HepG2 (cell line): ENCODE data around the gene MMP25. TPM values are rescaled to one million over a fixed set of nuclear protein-coding genes. Genes with fewer than 3 reads are reported as not detected.

ENCODE experiments used
- NFATC3 ChIP-seq: sonication (generic); formaldehyde crosslinking; IDR thresholded peaks from 2 replicates; pipeline ENCODE4 v1.5.1; 2020; ENCODE audit warnings: mild to moderate bottlenecking, missing genetic modification reagents
- POLR2AphosphoS5 ChIP-seq: IDR thresholded peaks from 2 replicates; pipeline ENCODE4 v1.6.1; 2012; ENCODE audit warnings: low read depth, low read length
- ZMYM3 ChIP-seq: sonication (generic); formaldehyde crosslinking; IDR thresholded peaks from 2 replicates; pipeline ENCODE4 v1.5.1; 2020; ENCODE audit warnings: mild to moderate bottlenecking, missing genetic modification reagents
- ZNF337 ChIP-seq: sonication (generic); formaldehyde crosslinking; IDR thresholded peaks from 2 replicates; pipeline ENCODE4 v1.5.1; 2020; ENCODE audit warnings: missing genetic modification reagents, low read depth, mild to moderate bottlenecking, borderline replicate concordance
- ZNF350 ChIP-seq: sonication (generic); formaldehyde crosslinking; IDR thresholded peaks from 2 replicates; pipeline ENCODE4 v1.4.0; 2020; ENCODE audit warnings: mild to moderate bottlenecking, low read depth, missing genetic modification reagents, borderline replicate concordance
- ZNF567 ChIP-seq: sonication (generic); formaldehyde crosslinking; IDR thresholded peaks from 2 replicates; pipeline ENCODE4 v1.8.1; 2023; ENCODE audit warnings: mild to moderate bottlenecking, missing genetic modification reagents, borderline replicate concordance
- polyA plus RNA-seq, 8 experiments: library from polyadenylated mRNA; depleted of rRNA in 3 of 8; stranded (reverse) in 7 of 8; unstranded in 1 of 8; fragments of >200 nt; fragmentation: Illumina TruSeq in 4 of 8; extraction: Trizol in 4 of 8; gene quantifications; 2 replicates each; pipeline versions ENCODE4 v1.2.1 to v1.2.3, GENCODE V29; 2011 to 2016; ENCODE audit warnings: low read depth in 4 of 8, missing spikeins in 1 of 8, mixed read lengths in 1 of 8; ENCODE audit not compliant: insufficient read depth in 1 of 8
- total RNA-seq, 5 experiments: library from RNA; depleted of rRNA; stranded (reverse); fragments of >200 nt; fragmentation: Illumina TruSeq; extraction: Trizol; gene quantifications; 2 replicates each; pipeline ENCODE4 v1.2.3, GENCODE V29; 2016; ENCODE audit warnings: low read depth in 1 of 5
- TF ChIP-seq, protein P1 (sequence below): sonication (generic); formaldehyde crosslinking; IDR thresholded peaks from 2 replicates; pipeline ENCODE4 v1.4.0; 2020; ENCODE audit warnings: missing genetic modification reagents
- TF ChIP-seq, protein P2 (sequence below): sonication (generic); formaldehyde crosslinking; IDR thresholded peaks from 2 replicates; pipeline ENCODE4 v1.9.0; 2021; ENCODE audit warnings: missing genetic modification reagents, mild to moderate bottlenecking, borderline replicate concordance
- TF ChIP-seq, protein P3 (sequence below): sonication (generic); formaldehyde crosslinking; IDR thresholded peaks from 2 replicates; pipeline ENCODE4 v1.4.0; 2020; ENCODE audit warnings: missing genetic modification reagents
- TF ChIP-seq, protein P4 (sequence below): sonication (generic); formaldehyde crosslinking; IDR thresholded peaks from one replicate; pipeline ENCODE4 v1.5.1; 2020; ENCODE audit warnings: mild to moderate bottlenecking, missing genetic modification reagents; ENCODE audit errors: not compliant biosample characterization

The MMP25 gene
- total and polyA plus RNA-seq, 2 of the 13 experiments (the other 11 are each of a cell fraction or from before 2014, with no cell fraction given) = 0.04 to 0.08 TPM

DNA sequence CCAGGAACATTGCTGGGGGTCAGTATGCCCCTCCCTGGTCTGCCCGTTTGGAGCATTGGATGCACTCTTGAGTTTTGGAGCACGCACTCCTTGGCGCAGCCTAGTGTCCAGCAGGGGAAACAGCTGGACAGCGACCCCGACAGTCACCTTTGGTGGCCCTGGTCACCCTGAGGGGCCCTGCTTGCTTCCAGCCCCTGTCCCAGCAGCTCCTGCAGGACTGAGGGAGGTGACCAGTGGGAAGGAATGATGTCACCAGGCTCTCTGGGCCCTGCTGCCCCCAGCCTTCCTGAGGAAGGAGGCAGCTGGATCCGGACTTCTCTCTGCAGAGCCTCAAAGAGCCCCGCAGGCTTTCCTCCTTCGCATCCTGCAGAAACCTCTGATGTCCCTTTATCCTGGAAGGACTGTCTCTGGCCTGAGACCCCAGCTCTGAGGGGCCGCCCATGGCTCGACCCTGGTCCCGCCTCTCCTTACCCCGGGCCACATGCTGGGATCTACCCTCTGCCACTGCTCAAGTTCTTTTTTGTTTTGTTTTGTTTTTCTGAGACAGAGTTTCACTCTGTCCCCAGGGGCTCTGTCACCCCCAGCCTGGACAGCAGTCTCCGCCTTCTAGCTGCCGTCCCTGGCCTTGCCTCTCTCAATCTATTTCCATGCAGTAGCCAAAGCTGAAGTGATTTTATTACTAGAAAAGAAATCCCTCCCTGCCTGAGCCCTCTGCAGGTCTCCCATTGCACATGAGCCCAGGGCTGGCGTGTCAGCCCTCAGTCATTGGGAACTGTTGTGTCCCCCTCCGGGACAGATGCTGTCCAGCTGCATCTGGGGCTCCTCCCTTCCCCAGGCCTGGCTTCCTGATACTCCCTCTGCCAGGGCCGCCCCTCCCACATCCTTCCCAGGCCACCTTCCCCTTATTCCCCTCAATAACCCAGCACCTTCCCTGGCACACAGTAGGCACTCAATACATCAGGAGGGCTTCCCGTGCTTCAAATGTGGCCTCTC, 41.2 kb downstream of the MMP25 start (continued):
- TF ChIP-seq, protein P1, sequence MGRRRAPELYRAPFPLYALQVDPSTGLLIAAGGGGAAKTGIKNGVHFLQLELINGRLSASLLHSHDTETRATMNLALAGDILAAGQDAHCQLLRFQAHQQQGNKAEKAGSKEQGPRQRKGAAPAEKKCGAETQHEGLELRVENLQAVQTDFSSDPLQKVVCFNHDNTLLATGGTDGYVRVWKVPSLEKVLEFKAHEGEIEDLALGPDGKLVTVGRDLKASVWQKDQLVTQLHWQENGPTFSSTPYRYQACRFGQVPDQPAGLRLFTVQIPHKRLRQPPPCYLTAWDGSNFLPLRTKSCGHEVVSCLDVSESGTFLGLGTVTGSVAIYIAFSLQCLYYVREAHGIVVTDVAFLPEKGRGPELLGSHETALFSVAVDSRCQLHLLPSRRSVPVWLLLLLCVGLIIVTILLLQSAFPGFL (CRISPR knock-in tag) = no peak
- TF ChIP-seq ZNF337 (CRISPR knock-in tag) = no peak
- TF ChIP-seq, protein P2, sequence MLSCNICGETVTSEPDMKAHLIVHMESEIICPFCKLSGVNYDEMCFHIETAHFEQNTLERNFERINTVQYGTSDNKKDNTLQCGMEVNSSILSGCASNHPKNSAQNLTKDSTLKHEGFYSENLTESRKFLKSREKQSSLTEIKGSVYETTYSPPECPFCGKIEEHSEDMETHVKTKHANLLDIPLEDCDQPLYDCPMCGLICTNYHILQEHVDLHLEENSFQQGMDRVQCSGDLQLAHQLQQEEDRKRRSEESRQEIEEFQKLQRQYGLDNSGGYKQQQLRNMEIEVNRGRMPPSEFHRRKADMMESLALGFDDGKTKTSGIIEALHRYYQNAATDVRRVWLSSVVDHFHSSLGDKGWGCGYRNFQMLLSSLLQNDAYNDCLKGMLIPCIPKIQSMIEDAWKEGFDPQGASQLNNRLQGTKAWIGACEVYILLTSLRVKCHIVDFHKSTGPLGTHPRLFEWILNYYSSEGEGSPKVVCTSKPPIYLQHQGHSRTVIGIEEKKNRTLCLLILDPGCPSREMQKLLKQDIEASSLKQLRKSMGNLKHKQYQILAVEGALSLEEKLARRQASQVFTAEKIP = no peak
- no peak for TF ChIP-seq ZNF350 (CRISPR knock-in tag)
- TF ChIP-seq ZNF567 (CRISPR knock-in tag) = no peak; the same call in 1 of the 2 replicates
- TF ChIP-seq, protein P3, sequence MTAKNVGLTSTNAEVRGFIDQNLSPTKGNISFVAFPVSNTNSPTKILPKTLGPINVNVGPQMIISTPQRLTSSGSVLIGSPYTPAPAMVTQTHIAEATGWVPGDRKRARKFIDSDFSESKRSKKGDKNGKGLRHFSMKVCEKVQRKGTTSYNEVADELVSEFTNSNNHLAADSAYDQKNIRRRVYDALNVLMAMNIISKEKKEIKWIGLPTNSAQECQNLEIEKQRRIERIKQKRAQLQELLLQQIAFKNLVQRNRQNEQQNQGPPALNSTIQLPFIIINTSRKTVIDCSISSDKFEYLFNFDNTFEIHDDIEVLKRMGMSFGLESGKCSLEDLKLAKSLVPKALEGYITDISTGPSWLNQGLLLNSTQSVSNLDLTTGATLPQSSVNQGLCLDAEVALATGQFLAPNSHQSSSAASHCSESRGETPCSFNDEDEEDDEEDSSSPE (CRISPR knock-in tag) = no peak
- TF ChIP-seq NFATC3 (CRISPR knock-in tag) = no peak
- TF ChIP-seq ZMYM3 (CRISPR knock-in tag) = no peak
- TF ChIP-seq POLR2AphosphoS5 = no peak
- TF ChIP-seq, protein P4, sequence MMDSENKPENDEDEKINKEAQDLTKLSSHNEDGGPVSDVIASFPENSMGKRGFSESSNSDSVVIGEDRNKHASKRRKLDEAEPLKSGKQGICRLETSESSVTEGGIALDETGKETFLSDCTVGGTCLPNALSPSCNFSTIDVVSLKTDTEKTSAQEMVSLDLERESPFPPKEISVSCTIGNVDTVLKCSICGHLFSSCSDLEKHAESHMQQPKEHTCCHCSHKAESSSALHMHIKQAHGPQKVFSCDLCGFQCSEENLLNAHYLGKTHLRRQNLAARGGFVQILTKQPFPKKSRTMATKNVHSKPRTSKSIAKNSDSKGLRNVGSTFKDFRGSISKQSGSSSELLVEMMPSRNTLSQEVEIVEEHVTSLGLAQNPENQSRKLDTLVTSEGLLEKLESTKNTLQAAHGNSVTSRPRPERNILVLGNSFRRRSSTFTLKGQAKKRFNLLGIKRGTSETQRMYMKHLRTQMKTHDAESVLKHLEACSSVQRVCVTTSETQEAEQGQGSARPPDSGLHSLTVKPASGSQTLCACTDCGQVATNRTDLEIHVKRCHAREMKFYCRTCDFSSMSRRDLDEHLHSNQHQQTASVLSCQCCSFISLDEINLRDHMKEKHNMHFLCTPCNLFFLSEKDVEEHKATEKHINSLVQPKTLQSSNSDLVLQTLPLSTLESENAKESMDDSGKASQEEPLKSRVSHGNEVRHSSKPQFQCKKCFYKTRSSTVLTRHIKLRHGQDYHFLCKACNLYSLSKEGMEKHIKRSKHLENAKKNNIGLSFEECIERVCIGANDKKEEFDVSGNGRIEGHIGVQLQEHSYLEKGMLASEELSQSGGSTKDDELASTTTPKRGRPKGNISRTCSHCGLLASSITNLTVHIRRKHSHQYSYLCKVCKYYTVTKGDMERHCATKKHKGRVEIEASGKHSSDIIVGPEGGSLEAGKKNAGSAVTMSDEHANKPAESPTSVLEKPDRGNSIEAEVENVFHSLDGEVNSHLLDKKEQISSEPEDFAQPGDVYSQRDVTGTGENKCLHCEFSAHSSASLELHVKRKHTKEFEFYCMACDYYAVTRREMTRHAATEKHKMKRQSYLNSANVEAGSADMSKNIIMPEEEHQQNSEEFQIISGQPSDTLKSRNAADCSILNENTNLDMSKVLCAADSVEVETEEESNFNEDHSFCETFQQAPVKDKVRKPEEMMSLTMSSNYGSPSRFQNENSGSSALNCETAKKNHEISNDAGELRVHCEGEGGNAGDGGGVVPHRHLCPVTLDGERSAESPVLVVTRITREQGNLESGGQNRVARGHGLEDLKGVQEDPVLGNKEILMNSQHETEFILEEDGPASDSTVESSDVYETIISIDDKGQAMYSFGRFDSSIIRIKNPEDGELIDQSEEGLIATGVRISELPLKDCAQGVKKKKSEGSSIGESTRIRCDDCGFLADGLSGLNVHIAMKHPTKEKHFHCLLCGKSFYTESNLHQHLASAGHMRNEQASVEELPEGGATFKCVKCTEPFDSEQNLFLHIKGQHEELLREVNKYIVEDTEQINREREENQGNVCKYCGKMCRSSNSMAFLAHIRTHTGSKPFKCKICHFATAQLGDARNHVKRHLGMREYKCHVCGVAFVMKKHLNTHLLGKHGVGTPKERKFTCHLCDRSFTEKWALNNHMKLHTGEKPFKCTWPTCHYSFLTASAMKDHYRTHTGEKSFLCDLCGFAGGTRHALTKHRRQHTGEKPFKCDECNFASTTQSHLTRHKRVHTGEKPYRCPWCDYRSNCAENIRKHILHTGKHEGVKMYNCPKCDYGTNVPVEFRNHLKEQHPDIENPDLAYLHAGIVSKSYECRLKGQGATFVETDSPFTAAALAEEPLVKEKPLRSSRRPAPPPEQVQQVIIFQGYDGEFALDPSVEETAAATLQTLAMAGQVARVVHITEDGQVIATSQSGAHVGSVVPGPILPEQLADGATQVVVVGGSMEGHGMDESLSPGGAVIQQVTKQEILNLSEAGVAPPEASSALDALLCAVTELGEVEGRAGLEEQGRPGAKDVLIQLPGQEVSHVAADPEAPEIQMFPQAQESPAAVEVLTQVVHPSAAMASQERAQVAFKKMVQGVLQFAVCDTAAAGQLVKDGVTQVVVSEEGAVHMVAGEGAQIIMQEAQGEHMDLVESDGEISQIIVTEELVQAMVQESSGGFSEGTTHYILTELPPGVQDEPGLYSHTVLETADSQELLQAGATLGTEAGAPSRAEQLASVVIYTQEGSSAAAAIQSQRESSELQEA (CRISPR knock-in tag) = no peak
